GM12892 (cell line): ENCODE measurements around the gene ITPR3.

Experiments used
- POLR2A ChIP-seq: IDR thresholded peaks from 2 replicates; pipeline ENCODE4 v1.6.1; 2011; ENCODE audit warnings: low read depth, low read length, control low read depth
- POLR2AphosphoS5 ChIP-seq: IDR thresholded peaks from 2 replicates; pipeline ENCODE4 v1.6.1; 2011; ENCODE audit warnings: low read depth, low read length, control low read depth
- TAF1 ChIP-seq: IDR thresholded peaks from 2 replicates; pipeline ENCODE4 v1.6.1; 2011; ENCODE audit warnings: low read depth, mild to moderate bottlenecking, control low read depth, low read length, borderline replicate concordance

DNA sequence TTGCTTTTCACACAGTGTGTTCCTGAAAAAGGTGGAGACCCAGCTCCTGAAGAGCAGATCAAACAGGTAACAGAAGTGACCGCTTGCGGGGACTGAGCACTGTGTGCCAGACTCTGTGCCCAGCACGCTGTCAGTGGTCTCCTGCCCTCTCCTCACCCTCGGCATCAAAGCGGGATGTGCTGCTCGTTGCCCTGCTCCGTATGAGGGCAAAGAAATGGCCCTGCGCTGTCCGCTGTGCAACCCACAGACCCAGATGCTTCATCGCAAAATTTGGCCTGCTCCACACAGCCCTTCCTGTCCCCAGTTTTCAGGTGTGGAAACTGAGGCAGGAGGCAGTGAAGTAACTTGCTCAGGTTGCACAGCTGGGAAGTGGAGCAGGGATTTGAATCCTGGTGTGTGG lies 76.7 kb downstream of the ITPR3 start:
- TF ChIP-seq POLR2A (no peak), POLR2AphosphoS5 (no peak; the same call in 1 of the 2 replicates), TAF1 (no peak)
